SK-N-SH (cell line): ENCODE results near the gene SLC1A7.

Experiments used
- CTCF ChIP-seq: fragments of 200-600 bp; sonication (generic); IDR thresholded peaks from 2 replicates; pipeline ENCODE4 v1.6.1; 2017; ENCODE audit warnings: antibody characterized with exemption, mild to moderate bottlenecking, moderate library complexity
- POLR2AphosphoS5 ChIP-seq: IDR thresholded peaks from 2 replicates; pipeline ENCODE4 v1.6.1; 2012; ENCODE audit warnings: low read depth, low read length
- RFX5 ChIP-seq: IDR thresholded peaks from 2 replicates; pipeline ENCODE4 v1.6.1; 2012; ENCODE audit warnings: mild to moderate bottlenecking, improper control_type of control experiment, low read length
- SIN3A ChIP-seq: IDR thresholded peaks from 2 replicates; pipeline ENCODE4 v1.6.1; 2012; ENCODE audit warnings: low read depth, mild to moderate bottlenecking, low read length, moderate library complexity, borderline replicate concordance
- TF ChIP-seq, protein P1 (sequence below): IDR thresholded peaks from 2 replicates; pipeline ENCODE4 v1.4.0; 2012; ENCODE audit warnings: low read depth
- TF ChIP-seq, protein P2 (sequence below): IDR thresholded peaks from 2 replicates; pipeline ENCODE4; 2012

DNA sequence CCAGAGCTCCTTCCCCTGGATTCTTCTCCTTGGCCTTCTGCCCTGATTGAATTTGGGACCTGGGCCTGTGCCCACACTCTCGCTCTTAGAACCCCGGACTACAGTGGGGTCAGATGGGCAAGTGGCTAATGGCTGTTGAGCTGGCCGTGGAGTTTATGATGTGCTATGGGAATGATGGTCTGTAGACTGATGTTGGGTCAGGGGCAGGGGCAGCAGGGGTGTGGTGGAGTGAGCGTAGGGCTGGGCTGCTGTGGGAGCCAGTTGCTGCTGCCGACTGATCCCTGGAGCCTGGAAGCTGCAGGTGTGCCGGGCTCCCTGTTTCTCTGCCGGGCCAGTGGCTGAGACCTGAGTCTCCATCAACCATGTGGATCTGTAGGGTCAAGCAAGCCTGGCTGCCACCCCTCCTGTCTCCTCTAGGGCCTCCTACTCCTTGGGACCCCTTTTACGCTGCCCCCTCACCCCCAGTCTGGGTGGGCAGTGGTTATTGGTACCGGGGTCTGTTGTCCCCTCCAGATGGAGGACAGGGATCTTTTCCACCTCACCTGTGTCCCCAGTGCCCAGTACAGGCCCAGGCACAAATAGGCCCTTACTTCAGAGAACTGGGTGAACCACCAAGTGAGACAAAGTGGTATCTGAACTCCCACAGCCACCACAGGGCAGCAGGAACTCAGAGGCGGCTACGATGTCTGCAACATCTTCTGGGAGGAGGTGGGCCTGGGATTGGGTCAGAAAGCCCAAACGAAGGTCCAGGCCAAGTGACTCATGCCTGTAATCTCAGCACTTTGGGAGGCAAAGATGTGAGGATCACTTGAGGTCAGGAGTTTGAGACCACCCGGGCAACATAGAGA is 75.3 kb downstream of the SLC1A7 start:
- TF ChIP-seq, protein P1, sequence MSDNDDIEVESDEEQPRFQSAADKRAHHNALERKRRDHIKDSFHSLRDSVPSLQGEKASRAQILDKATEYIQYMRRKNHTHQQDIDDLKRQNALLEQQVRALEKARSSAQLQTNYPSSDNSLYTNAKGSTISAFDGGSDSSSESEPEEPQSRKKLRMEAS, result no peak
- TF ChIP-seq CTCF (no peak), RFX5 (no peak), SIN3A (no peak), POLR2AphosphoS5 (no peak)
- TF ChIP-seq, protein P2, sequence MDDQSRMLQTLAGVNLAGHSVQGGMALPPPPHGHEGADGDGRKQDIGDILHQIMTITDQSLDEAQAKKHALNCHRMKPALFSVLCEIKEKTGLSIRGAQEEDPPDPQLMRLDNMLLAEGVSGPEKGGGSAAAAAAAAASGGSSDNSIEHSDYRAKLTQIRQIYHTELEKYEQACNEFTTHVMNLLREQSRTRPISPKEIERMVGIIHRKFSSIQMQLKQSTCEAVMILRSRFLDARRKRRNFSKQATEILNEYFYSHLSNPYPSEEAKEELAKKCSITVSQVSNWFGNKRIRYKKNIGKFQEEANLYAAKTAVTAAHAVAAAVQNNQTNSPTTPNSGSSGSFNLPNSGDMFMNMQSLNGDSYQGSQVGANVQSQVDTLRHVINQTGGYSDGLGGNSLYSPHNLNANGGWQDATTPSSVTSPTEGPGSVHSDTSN, result no peak
